Mesodermal cell (in vitro differentiated cells): Measurements from ENCODE around the gene MREG.
"Not testable (repeated sequence)": the region's sequence is repeated elsewhere in the genome, so short reads cannot be mapped to it uniquely, and the experiment has no call there.

ENCODE experiments used
- H3K27ac ChIP-seq: 2 replicates; pipeline ENCODE4 v1.7.0; 2013; ENCODE audit warnings: mild to moderate bottlenecking, low read depth, low read length, moderate library complexity; ENCODE audit not compliant: severe bottlenecking
- H3K36me3 ChIP-seq: 2 replicates; pipeline ENCODE4 v1.7.1; 2013; ENCODE audit warnings: mild to moderate bottlenecking, low read length, moderate library complexity; ENCODE audit not compliant: control insufficient read depth, insufficient read depth
- H3K4me1 ChIP-seq: one replicate; pipeline ENCODE4 v1.7.1; 2013; ENCODE audit warnings: mild to moderate bottlenecking, low read length; ENCODE audit not compliant: insufficient read depth, control insufficient read depth, poor library complexity, severe bottlenecking
- H3K4me3 ChIP-seq: 2 replicates; pipeline ENCODE4 v1.7.0; 2013; ENCODE audit warnings: low read length, control low read depth, mild to moderate bottlenecking; ENCODE audit not compliant: insufficient read depth, poor library complexity, severe bottlenecking; ENCODE audit errors: extremely low read depth
- H3K9me3 ChIP-seq: 2 replicates; pipeline ENCODE4 v1.7.1; 2013; ENCODE audit warnings: mild to moderate bottlenecking, low read length, moderate library complexity; ENCODE audit not compliant: control insufficient read depth
- WGBS, 2 experiments: methylation state at CpG; one replicate each; pipeline ENCODE4 v1.1.5; 2013; ENCODE audit warnings: missing lambda C conversion rate in 2 of 2; ENCODE audit not compliant: insufficient coverage in 2 of 2; 5-methylcytosine and 5-hydroxymethylcytosine counted together

Gene MREG

GRCh38 chr2:215970894-215971293 is 42.5 kb downstream of the MREG start:
- 100% methylated on average over 1 to 2 of the region's 4 CpGs for WGBS, 2 experiments
- not testable (repeated sequence) for H3K4me3 ChIP-seq, H3K27ac ChIP-seq, H3K36me3 ChIP-seq, H3K9me3 ChIP-seq
- peaks cover 14% of the 10 kb centered on the region for H3K4me1 ChIP-seq

DNA sequence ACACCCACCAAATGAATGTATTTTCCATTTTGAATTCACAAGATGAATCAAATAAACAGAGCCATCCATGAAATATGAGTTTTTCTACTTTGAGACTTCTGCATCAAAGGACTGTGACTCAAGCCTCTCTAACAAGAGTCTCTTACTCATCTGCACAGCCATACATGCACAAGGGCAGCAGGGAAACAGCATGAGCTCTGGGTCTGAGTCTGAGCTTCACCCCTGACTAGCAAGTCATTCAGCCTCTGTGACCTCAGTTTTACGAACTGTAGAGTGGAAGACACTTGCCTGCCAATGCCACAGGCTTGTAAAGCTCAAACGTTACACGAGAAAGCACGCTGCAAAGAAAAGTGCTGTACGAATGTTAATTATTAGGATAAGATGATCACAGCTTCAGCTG is 42.9 kb downstream of the MREG start:
- Histone ChIP-seq H3K27ac (no peak overlapping the region), H3K4me1 (peaks cover 14% of the 10 kb centered on the region), H3K9me3 (no peaks in the 10 kb centered on the region), H3K36me3 (no peaks in the 10 kb centered on the region), H3K4me3 (no peak overlapping the region)
- no CpG with 5 or more reads among the region's 5 CpGs for WGBS, 2 experiments

DNA sequence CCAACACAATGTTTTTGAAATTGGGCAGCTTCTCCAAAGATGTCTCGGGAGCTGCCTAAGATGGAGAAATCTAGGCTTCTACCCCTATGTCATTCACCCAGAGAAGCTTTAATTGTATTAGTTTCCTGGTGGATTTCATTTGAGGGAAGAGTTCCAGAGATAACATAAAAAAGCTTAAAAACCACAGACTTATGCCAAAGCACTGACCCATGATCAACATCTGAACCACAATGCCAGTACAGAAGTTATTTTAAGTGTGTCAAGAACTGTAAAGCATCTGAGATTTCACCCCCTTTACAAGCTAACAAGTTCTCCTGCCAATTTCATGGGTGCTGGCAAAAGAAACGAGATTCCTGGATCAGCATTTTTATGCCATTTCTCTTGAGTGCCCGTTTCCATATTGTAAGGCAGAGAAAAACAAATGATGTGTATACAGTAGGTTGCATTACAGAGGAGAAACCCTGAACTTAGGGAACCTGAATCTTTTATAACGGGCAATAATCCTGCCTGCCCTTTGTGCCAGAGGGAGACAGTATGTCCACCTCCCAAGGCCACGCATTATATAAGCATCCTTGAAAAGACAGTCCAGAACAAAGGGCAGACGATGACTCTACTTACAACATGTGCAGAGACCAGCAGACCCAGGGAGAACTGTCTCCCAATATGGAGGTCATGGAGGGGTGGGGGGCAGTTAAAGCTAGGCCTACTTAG is 44.1 kb downstream of the MREG start:
- Histone ChIP-seq H3K27ac (no peak overlapping the region), H3K4me1 (peaks cover 13% of the 10 kb centered on the region), H3K4me3 (no peak overlapping the region), H3K36me3 (no peaks in the 10 kb centered on the region), H3K9me3 (no peaks in the 10 kb centered on the region)
- 96 to 97% methylated on average over 4 to 6 of the region's 6 CpGs for WGBS, 2 experiments

DNA sequence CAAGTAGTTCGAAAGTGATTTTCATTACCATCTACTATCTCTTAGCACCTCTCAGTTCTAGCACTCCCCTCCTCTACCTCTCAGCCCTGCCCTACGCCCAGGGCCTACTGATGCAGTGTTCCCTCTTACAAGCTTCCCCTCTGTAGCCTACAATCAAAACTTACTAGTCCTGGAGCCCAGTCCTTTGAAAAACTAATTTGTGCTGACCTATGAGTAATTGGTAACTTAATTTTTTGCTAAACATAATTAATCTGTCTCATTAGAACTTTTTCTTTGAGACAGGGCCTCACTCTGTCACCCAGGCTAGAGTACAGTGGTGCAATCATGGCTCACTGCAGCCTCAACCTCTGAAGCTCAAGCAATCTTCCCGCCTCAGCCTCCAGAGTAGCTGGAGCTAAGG is 44.9 kb downstream of the MREG start:
- WGBS, 2 experiments: 98 to 100% methylated on average over 3 of the region's 3 CpGs
- H3K36me3 ChIP-seq: no peaks in the 10 kb centered on the region
- H3K9me3 ChIP-seq: no peaks in the 10 kb centered on the region
- peaks cover 5% of the 10 kb centered on the region for H3K4me1 ChIP-seq
- no peak overlapping the region for H3K27ac ChIP-seq
- H3K4me3 ChIP-seq: no peak overlapping the region

GRCh38 chr2:215967590-215968378 is 45.6 kb downstream of the MREG start:
- Histone ChIP-seq H3K36me3 (no peaks in the 10 kb centered on the region), H3K4me1 (no peaks in the 10 kb centered on the region), H3K27ac (no peak overlapping the region), H3K9me3 (no peaks in the 10 kb centered on the region), H3K4me3 (no peak overlapping the region)
- 100% methylated on average over 2 of the region's 3 CpGs; no CpG with 5 or more reads in 1 of the 2 experiments for WGBS, 2 experiments

GRCh38 chr2:215966951-215967350 is 46.4 kb downstream of the MREG start:
- Histone ChIP-seq H3K4me3 (no peak overlapping the region), H3K36me3 (no peaks in the 10 kb centered on the region), H3K9me3 (no peaks in the 10 kb centered on the region), H3K27ac (no peak overlapping the region), H3K4me1 (no peaks in the 10 kb centered on the region)
- WGBS, 2 experiments: 90 to 94% methylated on average over 2 of the region's 3 CpGs

GRCh38 chr2:215966274-215966673 is 47.1 kb downstream of the MREG start:
- Histone ChIP-seq H3K4me3 (no peak overlapping the region), H3K9me3 (no peaks in the 10 kb centered on the region), H3K27ac (no peak overlapping the region), H3K36me3 (no peaks in the 10 kb centered on the region), H3K4me1 (no peaks in the 10 kb centered on the region)
- WGBS, 2 experiments: 73 to 80% methylated on average over 2 of the region's 4 CpGs

- WGBS, 2 experiments: 100% methylated on average over 1 of the region's 1 CpG; no CpG with 5 or more reads in 1 of the 2 experiments
- Histone ChIP-seq H3K9me3 (no peaks in the 10 kb centered on the region), H3K36me3 (no peaks in the 10 kb centered on the region), H3K27ac (no peak overlapping the region), H3K4me3 (no peak overlapping the region), H3K4me1 (no peaks in the 10 kb centered on the region)
These were observed 47.7 kb downstream of the MREG start for GRCh38 chr2:215965532-215966165.

GRCh38 chr2:215961981-215962380 is 51.4 kb downstream of the MREG start:
- Histone ChIP-seq H3K36me3 (no peaks in the 10 kb centered on the region), H3K4me1 (no peaks in the 10 kb centered on the region)
- WGBS, 2 experiments: 95% methylated on average over 4 to 5 of the region's 5 CpGs

DNA sequence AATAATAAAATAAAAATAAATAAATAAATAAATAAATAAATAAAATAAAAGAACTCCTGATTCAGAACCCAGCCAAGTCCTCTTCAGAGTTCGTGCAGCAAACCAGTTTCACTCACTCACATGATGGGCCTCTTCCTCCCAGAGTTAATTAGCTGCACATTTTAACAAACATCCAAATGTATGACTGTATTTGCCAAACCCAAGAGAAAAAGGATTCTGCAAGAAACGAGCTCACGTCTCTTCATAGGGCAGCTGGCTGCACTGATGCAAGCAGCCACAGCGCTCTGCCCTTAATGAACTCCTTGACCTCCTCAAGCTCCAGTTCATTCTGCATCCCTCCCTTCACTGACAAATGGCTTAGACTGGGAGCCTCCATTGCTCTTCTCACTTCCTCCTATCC is 55.1 kb downstream of the MREG start:
- Histone ChIP-seq H3K4me3 (no peak overlapping the region), H3K36me3 (no peaks in the 10 kb centered on the region), H3K27ac (no peak overlapping the region), H3K9me3 (no peaks in the 10 kb centered on the region), H3K4me1 (no peaks in the 10 kb centered on the region)
- 90 to 100% methylated on average over 4 of the region's 4 CpGs for WGBS, 2 experiments

More at GRCh38 chr2:215961981-215962380, 51.4 kb downstream of the MREG start:
- no peak overlapping the region for H3K4me3 ChIP-seq
- no peaks in the 10 kb centered on the region for H3K9me3 ChIP-seq
- H3K27ac ChIP-seq: no peak overlapping the region
